Embryonic facial prominence (tissue), 1 donor: Measurements from ENCODE around the gene AKR1C2.
"Not testable (repeated sequence)": the region's sequence is repeated elsewhere in the genome, so short reads cannot be mapped to it uniquely, and the experiment has no call there.

Experiments used
- DNase-seq: peaks from one replicate; pipeline ENCODE4 v3.0.0-alpha.2; 2016; ENCODE audit errors: extremely low spot score

The AKR1C2 gene

GRCh38 chr10:5003127-5004029 lies at the start of gene AKR1C2:
TSS of gene AKR1C2 (minus strand) at chr10:5003857. CDS start at chr10:5003835, 22 bp downstream.
- DNase-seq: not testable (repeated sequence)

DNA sequence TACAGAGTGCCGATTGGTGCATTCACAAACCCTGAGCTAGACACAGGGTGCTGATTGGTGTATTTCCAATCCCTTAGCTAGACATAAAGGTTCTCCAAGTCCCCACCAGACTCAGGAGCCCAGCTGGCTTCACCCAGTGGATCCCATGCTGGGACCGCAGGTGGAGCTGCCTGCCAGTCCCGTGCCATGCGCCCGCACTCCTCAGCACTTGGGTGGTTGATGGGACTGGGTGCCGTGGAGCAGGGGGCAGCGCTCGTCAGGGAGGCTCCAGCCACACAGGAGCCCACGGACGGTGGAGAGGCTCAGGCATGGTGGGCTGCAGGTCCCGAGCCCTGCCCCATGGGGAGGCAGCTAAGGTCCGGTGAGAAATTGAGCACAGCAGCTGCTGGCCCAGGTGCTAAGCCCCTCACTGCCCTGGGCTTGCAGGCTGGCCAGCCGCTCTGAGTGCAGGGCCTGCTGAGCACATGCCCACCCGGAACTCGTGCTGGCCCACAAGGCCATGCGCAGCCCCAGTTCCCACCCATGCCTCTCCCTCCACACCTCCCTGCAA lies 49.4 kb upstream of the AKR1C2 start:
- not testable (repeated sequence) for DNase-seq

GRCh38 chr10:5047912-5048628 lies 44.4 kb upstream of the AKR1C2 start:
- DNase-seq: no peak

- not testable (repeated sequence) for DNase-seq
Measured at GRCh38 chr10:5047055-5047454, 43.4 kb upstream of the AKR1C2 start.

GRCh38 chr10:5046410-5046809 lies 42.8 kb upstream of the AKR1C2 start:
- no peak for DNase-seq

DNA sequence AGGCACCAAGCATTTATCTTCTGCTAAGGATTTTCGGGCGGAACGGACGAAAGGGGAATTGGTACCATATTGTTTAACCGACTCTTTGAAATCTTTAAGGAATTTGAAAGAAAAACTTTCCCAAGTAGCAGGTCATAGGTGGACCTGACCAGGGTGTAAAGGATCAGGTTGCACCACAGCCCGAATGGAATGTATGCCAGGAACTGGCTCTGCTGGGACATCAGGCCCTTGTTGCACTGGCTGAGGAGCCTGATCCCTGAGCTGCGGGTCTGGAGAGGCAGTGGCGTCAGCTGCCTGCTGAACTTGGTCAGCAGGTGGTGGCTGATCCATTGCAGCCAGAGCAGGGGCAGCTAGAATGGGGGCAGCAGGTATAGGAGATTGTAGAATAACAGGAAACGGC lies 41.4 kb upstream of the AKR1C2 start:
- no peak for DNase-seq

GRCh38 chr10:5043716-5044115 lies 40.1 kb upstream of the AKR1C2 start:
- DNase-seq: no peak

DNA sequence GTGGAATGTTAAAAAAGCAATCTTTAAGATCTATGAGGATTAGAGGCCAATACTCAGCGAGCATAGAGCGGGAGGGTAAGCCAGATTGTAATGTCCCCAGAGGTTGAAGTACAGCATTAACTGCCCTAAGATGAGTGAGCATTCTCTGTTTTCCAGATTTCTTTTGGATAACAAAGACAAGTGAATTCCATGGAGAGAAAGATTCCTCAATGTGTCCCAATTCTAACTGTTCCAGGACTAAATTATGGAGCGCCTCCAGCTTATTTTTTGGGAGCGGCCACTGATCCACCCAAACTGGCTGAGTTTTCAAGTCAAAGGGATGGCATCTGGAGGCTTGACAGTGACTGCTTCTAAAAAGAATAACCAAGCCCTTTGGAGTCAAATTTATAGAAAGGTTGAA lies 39.3 kb upstream of the AKR1C2 start:
- DNase-seq: no peak

DNA sequence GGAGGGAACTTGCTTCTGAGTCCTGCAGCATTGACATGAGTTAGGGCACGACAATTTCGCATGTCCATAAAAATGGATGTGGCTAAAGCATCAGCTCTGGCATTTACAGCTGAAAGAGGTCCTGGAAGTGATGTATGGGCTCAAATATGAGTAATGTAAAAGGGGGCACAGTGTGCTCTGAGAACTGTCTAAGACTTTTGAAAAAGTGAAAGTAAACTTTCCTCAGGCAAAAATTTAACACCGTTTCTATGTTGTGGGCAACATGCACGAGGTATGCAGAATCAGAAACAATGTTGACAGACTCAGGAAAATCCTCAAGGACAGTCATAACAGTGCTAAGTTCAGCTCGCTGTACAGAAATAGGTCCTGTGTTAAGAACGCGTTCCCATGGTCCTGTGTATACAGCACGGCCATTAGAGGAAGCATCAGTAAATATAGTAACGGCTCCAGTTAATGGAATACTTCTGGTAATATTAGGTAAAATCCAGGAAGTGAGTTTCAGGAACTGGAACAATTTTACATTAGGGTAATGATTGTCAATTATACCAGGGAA lies 37.9 kb upstream of the AKR1C2 start:
- DNase-seq: no peak

DNA sequence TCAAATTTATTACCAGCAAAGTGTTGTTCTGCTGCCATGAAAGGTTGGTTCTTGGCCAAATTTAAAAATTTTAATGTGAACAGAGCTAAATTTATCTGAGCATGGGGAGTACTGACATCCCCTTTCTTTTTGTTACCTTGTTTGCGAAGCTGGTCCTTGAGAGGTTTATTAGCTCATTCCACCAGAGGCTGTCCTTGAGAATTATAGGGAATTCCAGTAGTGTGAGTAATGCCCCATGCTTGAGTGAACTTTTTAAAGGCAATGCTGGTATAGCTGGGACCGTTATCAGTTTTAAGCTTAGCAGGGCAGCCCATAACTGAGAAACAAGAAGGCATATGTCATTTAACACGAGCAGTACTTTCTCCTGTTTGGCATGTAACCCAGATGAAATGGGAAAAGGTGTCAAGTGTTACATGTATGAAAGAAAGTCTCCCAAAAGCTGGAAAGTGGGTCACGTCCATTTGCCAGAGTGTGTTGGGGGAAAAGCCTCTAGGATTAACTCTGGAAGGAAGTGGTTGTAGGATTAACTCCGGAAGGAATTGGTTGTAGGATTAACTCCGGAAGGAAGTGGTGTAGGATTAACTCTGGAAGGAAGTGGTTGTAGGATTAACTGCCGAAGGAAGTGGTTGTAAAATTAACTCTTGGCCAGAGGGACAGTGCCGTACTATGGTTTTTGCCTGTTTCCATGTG lies 37.3 kb upstream of the AKR1C2 start:
- DNase-seq: no peak

GRCh38 chr10:5040010-5040673 lies 36.5 kb upstream of the AKR1C2 start:
- DNase-seq: no peak

GRCh38 chr10:5038733-5039132 lies 35.1 kb upstream of the AKR1C2 start:
- DNase-seq: no peak

DNA sequence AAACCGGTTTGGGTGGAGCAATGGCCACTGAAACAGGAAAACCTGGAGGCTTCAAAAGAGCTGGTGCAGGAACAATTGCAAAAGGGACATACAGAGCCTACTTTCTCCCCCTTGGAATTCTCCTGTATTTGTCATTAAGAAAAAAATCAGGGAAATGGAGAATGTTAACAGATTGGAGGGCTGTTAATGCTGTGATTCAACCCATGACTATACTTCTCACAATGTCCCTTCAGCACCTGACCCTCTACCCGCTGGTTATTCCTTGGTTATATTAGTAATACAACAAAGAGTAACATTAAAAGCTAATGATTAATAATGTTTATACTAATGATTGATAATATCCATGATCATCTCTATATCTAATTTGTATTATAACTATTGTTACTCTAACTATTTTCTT lies 34.4 kb upstream of the AKR1C2 start:
- DNase-seq: no peak

GRCh38 chr10:5036511-5036910 lies 32.9 kb upstream of the AKR1C2 start:
- no peak for DNase-seq

- no peak for DNase-seq
Measured at GRCh38 chr10:5035356-5035755, 31.7 kb upstream of the AKR1C2 start.

GRCh38 chr10:5034588-5034987 lies 30.9 kb upstream of the AKR1C2 start:
- DNase-seq: no peak

DNA sequence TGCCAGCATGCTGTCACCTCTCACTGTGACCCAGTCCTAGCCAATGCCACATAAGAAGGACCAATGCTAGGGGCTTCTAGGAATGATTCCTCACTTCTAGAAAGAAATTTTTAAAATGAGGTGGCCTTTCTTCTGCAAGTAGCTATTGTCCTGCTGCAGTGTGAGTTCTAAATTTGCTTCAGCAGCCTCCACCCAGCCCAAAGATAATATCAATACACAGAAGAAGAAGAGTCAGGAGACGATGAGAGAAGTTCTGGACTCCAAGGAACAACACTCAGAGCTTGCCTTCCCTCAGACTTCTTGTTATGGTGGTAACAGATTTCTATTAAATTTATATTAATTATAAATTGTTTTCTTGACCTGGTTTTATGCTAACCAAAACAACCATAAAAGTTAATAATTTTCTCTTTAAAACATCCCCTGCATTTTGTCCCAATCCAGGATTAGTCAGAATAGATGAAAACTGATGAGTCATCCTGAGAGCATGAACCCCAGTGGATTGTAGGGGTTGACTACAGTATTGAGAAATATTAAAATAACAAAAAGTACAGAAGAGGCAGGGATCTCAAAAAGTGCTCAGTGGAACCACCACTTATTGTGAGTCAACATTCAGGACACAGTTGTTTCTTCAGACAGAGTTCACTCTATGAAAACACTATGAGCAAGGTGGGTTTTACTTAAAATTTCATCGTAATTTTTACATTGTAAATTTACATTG lies 29.6 kb upstream of the AKR1C2 start:
- no peak for DNase-seq

DNA sequence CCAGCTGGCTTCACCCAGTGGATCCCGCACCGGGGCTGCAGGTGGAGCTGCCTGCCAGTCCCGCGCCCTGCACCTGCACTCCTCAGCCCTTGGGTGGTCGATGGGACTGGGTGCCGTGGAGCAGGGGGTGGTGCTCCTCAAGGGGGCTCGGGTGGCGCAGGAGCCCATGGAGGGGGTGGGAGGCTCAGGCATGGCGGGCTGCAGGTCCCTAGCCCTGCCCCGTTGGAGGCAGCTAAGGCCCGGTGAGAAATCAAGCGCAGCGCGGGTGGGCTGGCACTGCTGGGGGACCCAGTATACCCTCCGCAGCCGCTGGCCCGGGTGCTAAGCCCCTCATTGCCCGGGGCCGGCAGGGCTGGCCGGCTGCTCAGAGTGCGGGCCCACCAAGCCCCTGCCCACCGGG lies 28.8 kb upstream of the AKR1C2 start:
- not testable (repeated sequence) for DNase-seq

DNA sequence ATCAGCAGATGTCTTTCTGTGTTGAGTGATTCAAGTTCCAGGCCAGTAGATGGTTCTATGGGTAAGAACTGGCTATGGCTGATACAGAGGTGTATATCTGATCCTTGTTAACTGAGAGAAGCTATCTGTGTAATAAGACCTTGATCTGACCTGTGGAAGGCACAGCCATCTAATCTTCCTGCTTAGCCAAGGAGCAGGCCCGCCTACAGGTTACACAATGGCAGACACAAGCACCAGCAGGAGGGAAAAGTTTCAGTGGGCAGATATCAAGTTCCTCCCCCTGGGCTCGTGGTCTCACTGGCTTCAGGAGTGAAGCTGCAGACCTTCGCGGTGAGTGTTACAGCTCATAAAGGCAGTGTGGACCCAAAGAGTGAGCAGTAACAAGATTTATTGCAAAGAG lies 27.9 kb upstream of the AKR1C2 start:
- DNase-seq: not testable (repeated sequence)

GRCh38 chr10:5030989-5031388 lies 27.3 kb upstream of the AKR1C2 start:
- DNase-seq: no peak
